OCI-LY3 (cell line): ENCODE data around the gene REX1BD.
A peak's percentile ranks its signal among the peaks of the same experiment; 100 is the strongest.

Source experiments
- H2AFZ ChIP-seq: fragments of 200-600, 300-600 bp; shearing (Covaris generic); 2 replicates; pipeline ENCODE4 v1.6.0; 2014; ENCODE audit warnings: antibody characterized with exemption, low read depth, low read length
- H3K27ac ChIP-seq: fragments of 200-600, 300-600 bp; sonication (generic); 2 replicates; pipeline ENCODE4 v1.5.1; 2014; ENCODE audit warnings: mild to moderate bottlenecking, low read length, moderate library complexity, mixed read lengths
- H3K27me3 ChIP-seq: fragments of 200-600, 300-600 bp; sonication (generic); 2 replicates; pipeline ENCODE4 v1.6.1; 2014; ENCODE audit warnings: low read depth, low read length, mixed read lengths
- H3K36me3 ChIP-seq: fragments of 200-600, 300-600 bp; sonication (generic); replicated peaks from 2 replicates; pipeline ENCODE3; 2014; ENCODE audit warnings: low read depth, low read length, mixed read lengths
- H3K4me1 ChIP-seq: fragments of 300-600, 200-600 bp; sonication (generic); 2 replicates; pipeline ENCODE4 v1.6.1; 2014; ENCODE audit warnings: low read length, mixed read lengths
- H3K4me2 ChIP-seq: fragments of 200-600, 300-600 bp; sonication (generic); 2 replicates; pipeline ENCODE4 v1.6.1; 2014; ENCODE audit warnings: low read length, mixed read lengths
- H3K4me3 ChIP-seq: fragments of 300-600, 200-600 bp; sonication (generic); 2 replicates; pipeline ENCODE4 v1.5.1; 2014; ENCODE audit warnings: antibody characterized with exemption, mild to moderate bottlenecking, low read length, moderate library complexity
- H3K79me2 ChIP-seq: fragments of 300-600, 200-600 bp; shearing (Covaris generic); 2 replicates; pipeline ENCODE4 v1.6.1; 2014; ENCODE audit warnings: mild to moderate bottlenecking, low read length, mixed read lengths
- H3K9ac ChIP-seq: fragments of 300-600, 200-600 bp; shearing (Covaris generic); 2 replicates; pipeline ENCODE4 v1.6.0; 2014; ENCODE audit warnings: mild to moderate bottlenecking, low read length, moderate library complexity
- H3K9me3 ChIP-seq: fragments of 200-600, 300-600 bp; shearing (Covaris generic); 2 replicates; pipeline ENCODE4 v1.6.1; 2014; ENCODE audit warnings: low read length, mixed read lengths; ENCODE audit not compliant: insufficient read depth
- H4K20me1 ChIP-seq: fragments of 200-600, 300-600 bp; sonication (generic); 2 replicates; pipeline ENCODE4 v1.6.1; 2016; ENCODE audit warnings: low read length, mixed read lengths; ENCODE audit not compliant: insufficient read depth
- CTCF ChIP-seq: fragments of 200-600, 300-600 bp; sonication (generic); IDR thresholded peaks from 2 replicates; pipeline ENCODE4 v1.5.1; 2014; ENCODE audit warnings: antibody characterized with exemption, low read length, low read depth
- EZH2phosphoT487 ChIP-seq: fragments of 200-600 bp; shearing (Covaris generic); IDR thresholded peaks from 2 replicates; pipeline ENCODE4 v1.6.1; 2018; ENCODE audit warnings: antibody characterized with exemption, mixed run types, low read depth

Gene REX1BD

GRCh38 chr19:18580311-18580710, 8.3 kb upstream of the REX1BD start:
- Histone ChIP-seq H3K36me3 (peaks cover 30% of the 10 kb centered on the region), H3K4me2 (no peak overlapping the region), H2AFZ (no peak overlapping the region), H3K27ac (no peak overlapping the region), H3K4me3 (no peak overlapping the region), H3K27me3 (no peaks in the 10 kb centered on the region), H3K9me3 (no peaks in the 10 kb centered on the region), H3K9ac (no peak overlapping the region), H3K4me1 (peaks cover 18% of the 10 kb centered on the region), H3K79me2 (peaks cover under 1% of the 10 kb centered on the region; the same call in 1 of the 2 replicates), H4K20me1 (no peaks in the 10 kb centered on the region)
- no peak for TF ChIP-seq EZH2phosphoT487
- no peak for TF ChIP-seq CTCF

GRCh38 chr19:18586306-18586705, 2.3 kb upstream of the REX1BD start:
- TF ChIP-seq CTCF (peak; percentile 28), EZH2phosphoT487 (no peak)
- H3K79me2 ChIP-seq: peaks cover 15% of the 10 kb centered on the region
- H3K36me3 ChIP-seq: peaks cover 13% of the 10 kb centered on the region
- peak overlapping the region; percentile 86 for H3K27ac ChIP-seq
- peak overlapping the region; percentile 47 for H3K4me3 ChIP-seq
- peak overlapping the region; percentile 51; the same call in 1 of the 2 replicates for H3K9ac ChIP-seq
- H3K4me2 ChIP-seq: peak overlapping the region; percentile 70
- H4K20me1 ChIP-seq: no peaks in the 10 kb centered on the region; the same call in 1 of the 2 replicates
- no peaks in the 10 kb centered on the region for H3K27me3 ChIP-seq
- peaks cover 6% of the 10 kb centered on the region; the same call in 1 of the 2 replicates for H3K9me3 ChIP-seq
- peak overlapping the region; percentile 72; the same call in 1 of the 2 replicates for H2AFZ ChIP-seq
- H3K4me1 ChIP-seq: peaks cover 34% of the 10 kb centered on the region

GRCh38 chr19:18587561-18587960, 1.0 kb upstream of the REX1BD start:
- no peak for TF ChIP-seq CTCF
- no peak for TF ChIP-seq EZH2phosphoT487
- H3K4me2 ChIP-seq: peak overlapping the region; percentile 98
- peaks cover 34% of the 10 kb centered on the region for H3K4me1 ChIP-seq
- H4K20me1 ChIP-seq: no peaks in the 10 kb centered on the region; the same call in 1 of the 2 replicates
- peaks cover 13% of the 10 kb centered on the region for H3K36me3 ChIP-seq
- peak overlapping the region; percentile 92 for H3K27ac ChIP-seq
- peaks cover 6% of the 10 kb centered on the region; the same call in 1 of the 2 replicates for H3K9me3 ChIP-seq
- H3K9ac ChIP-seq: peak overlapping the region; percentile 92; the same call in 1 of the 2 replicates
- H3K27me3 ChIP-seq: no peaks in the 10 kb centered on the region
- H2AFZ ChIP-seq: 0 out of 2 replicates have a peak overlapping the region, but pooled peaks have one; percentile 93
- peak overlapping the region; percentile 86 for H3K4me3 ChIP-seq
- H3K79me2 ChIP-seq: peaks cover 15% of the 10 kb centered on the region

- TF ChIP-seq EZH2phosphoT487 (no peak), CTCF (no peak)
- Histone ChIP-seq H3K9me3 (peaks cover 6% of the 10 kb centered on the region; the same call in 1 of the 2 replicates), H2AFZ (peak overlapping the region; percentile 93), H3K9ac (peak overlapping the region; percentile 92), H3K4me2 (peak overlapping the region; percentile 98), H3K27me3 (no peaks in the 10 kb centered on the region), H3K79me2 (peaks cover 15% of the 10 kb centered on the region), H4K20me1 (no peaks in the 10 kb centered on the region; the same call in 1 of the 2 replicates), H3K27ac (peak overlapping the region; percentile 92), H3K36me3 (peaks cover 13% of the 10 kb centered on the region), H3K4me1 (peaks cover 34% of the 10 kb centered on the region), H3K4me3 (peak overlapping the region; percentile 86)
Observed at GRCh38 chr19:18587962-18588610, 512 bp upstream of the REX1BD start.
